Astrocyte of the spinal cord (primary cell): ENCODE data around the gene BASP1.
"Not testable (repeated sequence)": the region's sequence is repeated elsewhere in the genome, so short reads cannot be mapped to it uniquely, and the experiment has no call there.

Experiments used
- DNase-seq: peaks from one replicate; pipeline ENCODE4 v3.0.0; 2011; ENCODE audit warnings: low read depth, low spot score
- H3K4me3 ChIP-seq: 2 replicates; pipeline ENCODE4 v1.5.1; 2011; ENCODE audit warnings: low read depth, mild to moderate bottlenecking, low read length, moderate library complexity
- CTCF ChIP-seq: IDR thresholded peaks from 2 replicates; pipeline ENCODE4 v1.5.1; 2012; ENCODE audit warnings: low read depth, mild to moderate bottlenecking, low read length, inconsistent platforms
- in situ Hi-C: cut with HindIII; loops from 2 replicates; pipeline ENCODE4 v1.10.0; 2017; ENCODE audit warnings: low sequenced_read_pairs

The BASP1 gene

GRCh38 chr5:17308326-17309065, 91.1 kb downstream of the BASP1 start:
- in situ Hi-C loops: no loop called here
- H3K4me3 ChIP-seq: no peak overlapping the region
- no peak for TF ChIP-seq CTCF
- no peak for DNase-seq

GRCh38 chr5:17309462-17309861, 92.0 kb downstream of the BASP1 start:
- in situ Hi-C loops: no loop called here
- H3K4me3 ChIP-seq: no peak overlapping the region
- no peak for DNase-seq
- no peak for TF ChIP-seq CTCF

- in situ Hi-C loops, DNase-seq, H3K4me3 ChIP-seq: not testable (repeated sequence)
These were observed 93.1 kb downstream of the BASP1 start for GRCh38 chr5:17310502-17310901.

- DNase-seq, in situ Hi-C loops, H3K4me3 ChIP-seq: not testable (repeated sequence)
These were observed 94.4 kb downstream of the BASP1 start for GRCh38 chr5:17311811-17312210.

GRCh38 chr5:17312358-17312757, 94.9 kb downstream of the BASP1 start:
- in situ Hi-C loops: no loop called here
- no peak for DNase-seq
- no peak for TF ChIP-seq CTCF
- H3K4me3 ChIP-seq: no peak overlapping the region

- H3K4me3 ChIP-seq: no peak overlapping the region
- DNase-seq: no peak
- no peak for TF ChIP-seq CTCF
- in situ Hi-C loops: no loop called here
These were observed 97.6 kb downstream of the BASP1 start for GRCh38 chr5:17314907-17315471.

GRCh38 chr5:17315710-17316221, 98.3 kb downstream of the BASP1 start:
- no peak for TF ChIP-seq CTCF
- no peak overlapping the region for H3K4me3 ChIP-seq
- peak; percentile 55 for DNase-seq
- in situ Hi-C loops: no loop called here
